ENCODE results near the gene FASTKD1.
"Not testable (repeated sequence)": the region's sequence is repeated elsewhere in the genome, so short reads cannot be mapped to it uniquely, and the experiment has no call there.

FASTKD1 gene

GRCh38 chr2:169573160-169573973 lies at the start of gene FASTKD1:
TSS of gene FASTKD1 (minus strand) at chr2:169573865. CDS start at chr2:169572029, 1,836 bp downstream.
- peak; percentile 82 for DNase-seq

- DNase-seq = no peak
Measured at GRCh38 chr2:169623235-169623634, 49.6 kb upstream of the FASTKD1 start.

DNA sequence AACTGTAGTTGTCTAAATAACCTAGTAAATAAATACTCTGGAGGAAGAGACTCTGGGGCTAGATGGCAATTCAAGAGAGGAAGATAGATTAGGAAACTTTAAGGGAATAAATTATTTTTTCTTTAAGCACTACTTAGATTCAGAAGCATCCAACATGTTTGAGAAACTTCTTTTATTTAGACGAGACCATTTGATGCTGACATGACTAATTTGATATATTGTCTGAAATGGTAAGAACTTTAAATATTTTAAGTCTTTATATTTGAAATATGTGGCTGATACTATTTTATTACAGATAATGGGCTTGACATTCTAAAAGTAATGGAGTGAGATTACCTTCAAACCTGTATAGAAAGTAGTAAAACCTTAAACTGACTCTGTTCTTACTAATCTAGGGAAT lies 46.8 kb upstream of the FASTKD1 start:
- no peak for DNase-seq

DNA sequence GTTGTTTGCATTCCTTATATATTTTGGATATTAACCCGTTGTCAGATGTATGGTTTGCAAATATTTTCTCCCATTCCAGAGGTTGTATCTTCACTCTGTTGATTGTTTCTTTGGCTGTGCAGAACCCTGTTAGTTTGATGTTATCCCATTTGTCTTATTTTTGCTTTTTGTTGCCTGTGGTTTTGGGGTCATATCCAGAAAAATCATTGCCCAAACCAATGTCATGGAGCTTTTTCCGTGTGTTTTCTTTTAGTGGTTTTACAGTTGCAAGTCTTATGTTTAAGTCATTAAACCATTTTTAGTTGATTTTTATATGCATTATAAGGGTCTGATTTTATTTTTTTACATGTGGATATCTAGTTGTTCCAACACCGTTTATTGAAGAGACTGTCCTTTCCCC lies 46.3 kb upstream of the FASTKD1 start:
- no peak for DNase-seq

- DNase-seq = not testable (repeated sequence)
Measured at GRCh38 chr2:169615982-169616381, 42.3 kb upstream of the FASTKD1 start.

DNA sequence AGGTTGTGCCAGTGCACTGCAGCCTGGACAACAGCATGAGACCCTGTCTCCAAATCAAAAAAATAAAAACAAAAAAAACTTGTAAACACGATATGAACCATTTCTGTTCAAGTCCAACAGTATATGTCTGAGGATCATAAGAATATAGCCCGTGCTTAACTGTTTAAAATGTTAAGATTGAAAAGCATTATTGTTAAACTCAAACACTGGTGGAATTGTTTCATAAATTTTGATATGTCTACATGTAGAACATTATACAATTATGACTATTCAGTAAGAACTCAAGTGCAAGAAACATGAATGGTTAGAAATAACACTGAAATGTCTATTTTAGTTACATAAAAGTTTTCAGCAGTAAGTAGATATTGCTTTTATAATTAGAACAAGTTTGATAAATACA lies 40.2 kb upstream of the FASTKD1 start:
- DNase-seq = no peak

GRCh38 chr2:169609264-169609663 lies 35.6 kb upstream of the FASTKD1 start:
- DNase-seq = no peak

- DNase-seq = no peak
Measured at GRCh38 chr2:169599568-169599967, 25.9 kb upstream of the FASTKD1 start.

DNA sequence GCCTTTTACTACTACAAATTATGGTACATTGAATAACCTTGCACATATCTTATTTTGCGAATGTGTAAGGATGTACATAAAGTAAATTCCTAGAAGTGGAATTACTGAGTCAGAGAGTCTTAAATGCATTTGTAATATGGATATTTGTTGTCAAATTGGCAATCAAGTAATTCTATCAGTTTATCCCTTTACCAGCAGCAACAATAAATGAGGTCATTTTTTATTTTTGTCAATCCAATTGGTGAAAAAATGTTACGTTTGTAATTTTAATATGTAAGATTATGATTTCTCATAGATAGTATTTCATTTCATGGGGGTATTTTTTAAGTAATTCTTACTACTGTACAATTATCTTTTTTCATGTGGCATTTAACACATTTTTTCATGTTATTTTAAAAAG lies 25.3 kb upstream of the FASTKD1 start:
- DNase-seq = no peak

DNA sequence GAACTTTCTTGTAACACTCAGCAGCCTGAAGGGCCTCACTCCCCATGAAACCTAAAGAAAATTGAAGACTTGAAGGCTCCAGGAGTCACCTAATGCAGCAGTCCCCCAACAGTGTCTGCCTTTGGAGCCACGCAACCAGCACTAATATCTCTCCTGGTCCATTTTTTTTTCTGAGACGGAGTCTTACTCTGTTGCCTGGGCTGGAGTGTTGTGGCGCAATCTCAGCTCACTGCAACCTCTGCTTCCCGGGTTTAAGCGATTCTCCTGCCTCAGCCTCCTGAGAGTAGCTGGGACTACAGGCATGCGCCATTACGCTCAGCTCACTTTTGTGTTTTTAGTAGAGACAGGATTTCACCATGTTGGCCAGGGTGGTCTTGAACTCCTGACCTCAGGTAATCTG lies 22.9 kb upstream of the FASTKD1 start:
- not testable (repeated sequence) for DNase-seq

GRCh38 chr2:169590804-169591203 lies 17.1 kb upstream of the FASTKD1 start:
- DNase-seq = no peak

DNA sequence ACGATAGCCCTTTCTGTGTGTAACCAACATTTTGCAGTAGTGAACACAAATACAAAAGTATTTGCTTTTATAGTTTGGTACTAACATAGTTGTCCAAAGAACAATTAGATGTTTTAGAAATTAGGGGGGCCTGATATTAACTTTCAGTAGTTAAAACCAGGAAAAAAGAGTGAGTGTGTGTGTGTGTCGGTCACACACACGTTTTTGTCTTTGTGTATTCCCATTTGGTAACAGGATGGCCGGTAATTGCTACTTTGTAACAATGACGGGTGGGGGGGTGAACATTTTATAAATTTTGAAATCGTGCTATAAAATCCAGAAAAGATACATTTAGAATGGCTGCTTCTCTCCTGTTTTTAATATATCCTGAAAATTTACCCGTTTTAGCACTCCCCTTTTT lies 12.0 kb upstream of the FASTKD1 start:
- no peak for DNase-seq

GRCh38 chr2:169584005-169584877 lies 10.6 kb upstream of the FASTKD1 start, which contains the start of gene PPIG:
TSS of gene PPIG (plus strand) at chr2:169584351. CDS start at chr2:169604042, 19,691 bp downstream.
- DNase-seq = peak; percentile 89

DNA sequence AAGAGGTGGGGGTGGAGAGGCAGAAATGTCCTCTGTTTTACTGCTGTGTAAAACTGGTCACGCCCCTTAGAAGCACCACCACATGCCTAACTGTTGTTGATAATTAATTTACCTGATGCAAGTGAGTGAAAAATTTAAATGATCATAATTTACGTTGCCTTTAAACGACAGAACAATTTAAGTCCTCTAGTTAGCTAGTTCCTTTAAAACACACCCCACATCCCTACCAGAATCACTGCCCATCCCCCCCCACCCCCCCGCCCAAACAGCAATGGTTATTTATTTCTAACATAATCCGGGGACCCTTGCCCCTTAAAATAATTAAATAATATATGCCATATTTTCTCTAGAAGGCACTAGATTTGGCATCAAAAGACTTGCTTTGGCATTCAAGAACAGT lies 9.9 kb upstream of the FASTKD1 start:
- no peak for DNase-seq

GRCh38 chr2:169582552-169583266 lies 9.0 kb upstream of the FASTKD1 start:
- not testable (repeated sequence) for DNase-seq

- DNase-seq = no peak
Measured at GRCh38 chr2:169579044-169579443, 5.4 kb upstream of the FASTKD1 start.

DNA sequence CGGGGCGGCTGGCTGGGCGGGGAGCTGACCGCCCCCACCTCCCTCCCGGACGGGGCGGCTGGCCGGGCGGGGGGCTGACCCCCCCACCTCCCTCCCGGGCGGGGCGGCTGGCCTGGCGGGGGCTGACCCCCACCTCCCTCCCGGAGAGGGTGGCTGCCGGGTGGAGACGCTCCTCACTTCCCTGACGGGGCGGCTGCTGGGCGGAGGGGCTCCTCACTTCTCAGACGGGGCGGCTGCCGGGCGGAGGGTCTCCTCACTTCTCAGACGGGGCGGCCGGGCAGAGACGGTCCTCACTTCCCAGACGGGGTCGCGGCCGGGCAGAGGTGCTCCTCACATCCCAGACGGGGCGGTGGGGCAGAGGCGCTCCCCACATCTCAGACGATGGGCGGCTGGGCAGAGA lies 1.6 kb upstream of the FASTKD1 start:
- not testable (repeated sequence) for DNase-seq

DNA sequence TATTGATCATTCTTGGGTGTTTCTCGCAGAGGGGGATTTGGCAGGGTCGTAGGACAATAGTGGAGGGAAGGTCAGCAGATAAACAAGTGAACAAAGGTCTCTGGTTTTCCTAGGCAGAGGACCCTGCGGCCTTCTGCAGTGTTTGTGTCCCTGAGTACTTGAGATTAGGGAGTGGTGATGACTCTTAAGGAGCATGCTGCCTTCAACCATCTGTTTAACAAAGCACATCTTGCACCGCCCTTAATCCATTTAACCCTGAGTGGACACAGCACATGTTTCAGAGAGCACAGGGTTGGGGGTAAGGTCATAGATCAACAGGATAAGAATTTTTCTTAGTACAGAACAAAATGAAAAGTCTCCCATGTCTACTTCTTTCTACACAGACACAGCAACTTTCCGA lies 874 bp upstream of the FASTKD1 start:
- not testable (repeated sequence) for DNase-seq

GRCh38 chr2:169573974-169574299 lies 272 bp upstream of the FASTKD1 start:
- DNase-seq = no peak

DNA sequence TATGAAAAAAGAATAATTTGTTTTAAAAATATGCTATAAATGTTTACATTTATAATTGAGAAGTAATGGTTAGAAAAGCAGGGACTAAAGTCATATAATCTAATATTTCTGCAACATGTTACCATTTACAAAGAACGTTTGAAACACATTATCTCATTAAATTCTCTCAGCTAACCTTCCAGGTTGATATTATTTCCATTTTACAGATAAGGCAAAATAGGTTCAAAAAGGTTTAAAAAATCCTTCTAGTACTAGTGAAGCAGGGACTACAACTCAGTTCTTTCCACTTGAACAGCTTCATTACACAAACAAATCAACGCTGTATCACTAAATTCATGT lies 875 bp downstream of the FASTKD1 start:
- DNase-seq = no peak

- DNase-seq = no peak
Measured at GRCh38 chr2:169572189-169572588, 1.5 kb downstream of the FASTKD1 start.

DNA sequence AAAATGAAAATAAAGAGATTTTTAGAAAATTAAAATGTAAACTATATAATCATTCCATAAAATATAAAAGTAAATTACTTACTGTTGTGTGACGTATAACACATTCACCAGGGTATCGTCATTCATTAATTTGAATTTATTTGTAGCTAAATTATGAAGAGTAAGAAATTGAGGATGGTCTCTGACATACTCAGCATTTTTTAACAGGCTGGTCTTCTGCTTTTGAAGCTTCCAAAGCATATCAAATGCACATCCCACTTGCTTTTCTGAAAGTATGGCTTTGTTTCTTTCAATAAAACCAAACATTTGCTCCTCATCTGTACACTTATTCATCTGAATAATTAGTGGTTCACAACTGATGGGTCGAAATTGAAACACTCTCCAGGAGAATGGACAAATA lies 2.1 kb downstream of the FASTKD1 start:
- no peak for DNase-seq

GRCh38 chr2:169570752-169571151 lies 2.9 kb downstream of the FASTKD1 start:
- DNase-seq = not testable (repeated sequence)
